Epithelial cell of esophagus (primary cell): Measurements from ENCODE around the gene MYH11.
"Not testable (repeated sequence)": the region's sequence is repeated elsewhere in the genome, so short reads cannot be mapped to it uniquely, and the experiment has no call there.

Experiments used
- DNase-seq: peaks from one replicate; pipeline ENCODE4 v3.0.0; 2010; ENCODE audit warnings: low read depth
- H3K4me3 ChIP-seq: 2 replicates; pipeline ENCODE4 v1.5.1; 2011; ENCODE audit warnings: mild to moderate bottlenecking, low read length, control low read depth
- TF ChIP-seq, protein P1 (sequence below): IDR thresholded peaks from 2 replicates; pipeline ENCODE4 v1.5.1; 2011; ENCODE audit warnings: low read depth, mild to moderate bottlenecking, low read length, control low read depth, inconsistent platforms; ENCODE audit not compliant: insufficient read depth; ENCODE audit errors: missing control alignments

MYH11 gene

DNA sequence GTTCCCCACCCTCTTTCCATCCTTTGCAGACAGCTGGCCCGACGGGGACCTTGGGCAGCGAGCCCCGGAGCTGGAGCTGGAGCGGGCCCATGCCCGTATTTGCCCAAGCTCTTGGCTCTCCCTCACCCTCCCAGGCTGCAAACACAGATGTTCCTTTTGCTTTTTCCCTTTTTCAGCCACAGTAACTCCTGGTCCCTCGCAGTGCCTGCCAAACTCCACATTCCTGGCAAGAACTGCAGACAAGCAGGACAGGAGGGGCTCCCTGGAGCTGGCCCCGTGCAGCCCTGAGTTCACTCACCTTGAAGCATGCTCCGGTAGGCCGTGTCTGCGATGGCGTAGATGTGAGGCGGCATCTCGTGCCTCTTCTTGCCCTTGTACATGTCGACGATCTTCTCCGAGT is 33.9 kb downstream of the MYH11 start:
- no peak overlapping the region for H3K4me3 ChIP-seq
- no peak for DNase-seq
- TF ChIP-seq, protein P1, sequence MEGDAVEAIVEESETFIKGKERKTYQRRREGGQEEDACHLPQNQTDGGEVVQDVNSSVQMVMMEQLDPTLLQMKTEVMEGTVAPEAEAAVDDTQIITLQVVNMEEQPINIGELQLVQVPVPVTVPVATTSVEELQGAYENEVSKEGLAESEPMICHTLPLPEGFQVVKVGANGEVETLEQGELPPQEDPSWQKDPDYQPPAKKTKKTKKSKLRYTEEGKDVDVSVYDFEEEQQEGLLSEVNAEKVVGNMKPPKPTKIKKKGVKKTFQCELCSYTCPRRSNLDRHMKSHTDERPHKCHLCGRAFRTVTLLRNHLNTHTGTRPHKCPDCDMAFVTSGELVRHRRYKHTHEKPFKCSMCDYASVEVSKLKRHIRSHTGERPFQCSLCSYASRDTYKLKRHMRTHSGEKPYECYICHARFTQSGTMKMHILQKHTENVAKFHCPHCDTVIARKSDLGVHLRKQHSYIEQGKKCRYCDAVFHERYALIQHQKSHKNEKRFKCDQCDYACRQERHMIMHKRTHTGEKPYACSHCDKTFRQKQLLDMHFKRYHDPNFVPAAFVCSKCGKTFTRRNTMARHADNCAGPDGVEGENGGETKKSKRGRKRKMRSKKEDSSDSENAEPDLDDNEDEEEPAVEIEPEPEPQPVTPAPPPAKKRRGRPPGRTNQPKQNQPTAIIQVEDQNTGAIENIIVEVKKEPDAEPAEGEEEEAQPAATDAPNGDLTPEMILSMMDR = no peak

DNA sequence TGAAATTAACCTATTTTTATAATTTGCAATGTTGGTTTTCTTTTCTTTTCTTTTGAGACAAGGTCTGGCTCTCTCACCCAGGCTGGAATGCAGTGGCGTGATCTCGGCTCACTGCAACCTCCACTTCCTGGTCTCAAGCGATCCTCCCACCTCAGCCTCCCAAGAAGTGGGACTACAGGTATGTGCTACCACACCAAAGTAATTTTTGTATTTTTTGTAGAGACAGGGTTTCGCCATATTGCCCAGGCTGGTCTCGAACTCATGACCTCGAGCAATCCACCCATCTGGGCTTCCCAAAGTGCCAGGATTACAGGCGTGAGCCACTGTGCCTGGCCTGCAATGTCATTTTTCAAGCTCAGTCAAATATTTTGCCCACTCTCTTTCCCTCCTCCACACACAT is 36.0 kb downstream of the MYH11 start:
- H3K4me3 ChIP-seq = no peak overlapping the region

DNA sequence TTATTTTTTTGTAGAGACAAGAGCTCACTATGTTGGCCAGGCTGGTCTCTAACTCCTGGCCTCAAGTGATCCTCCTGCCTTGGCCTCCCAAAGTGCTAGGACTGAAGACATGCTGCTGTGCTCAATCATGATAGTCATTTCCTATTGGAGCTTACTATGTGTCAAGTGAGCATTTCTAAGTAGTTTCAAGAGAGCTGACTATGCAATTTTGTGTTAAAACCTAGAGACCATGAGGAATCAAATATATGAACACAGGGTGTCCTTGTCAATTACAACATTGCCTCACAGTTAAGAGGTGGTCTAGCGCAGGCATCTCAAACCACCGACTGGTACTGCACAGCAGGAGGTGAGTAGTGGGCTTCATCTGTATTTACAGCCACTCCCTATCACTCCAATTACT is 37.8 kb downstream of the MYH11 start:
- DNase-seq = no peak
- TF ChIP-seq, protein P1 = no peak
- H3K4me3 ChIP-seq = no peak overlapping the region

More for the DNA sequence above, 36.0 kb downstream of the MYH11 start:
- TF ChIP-seq, protein P1 = no peak
- DNase-seq = no peak

DNA sequence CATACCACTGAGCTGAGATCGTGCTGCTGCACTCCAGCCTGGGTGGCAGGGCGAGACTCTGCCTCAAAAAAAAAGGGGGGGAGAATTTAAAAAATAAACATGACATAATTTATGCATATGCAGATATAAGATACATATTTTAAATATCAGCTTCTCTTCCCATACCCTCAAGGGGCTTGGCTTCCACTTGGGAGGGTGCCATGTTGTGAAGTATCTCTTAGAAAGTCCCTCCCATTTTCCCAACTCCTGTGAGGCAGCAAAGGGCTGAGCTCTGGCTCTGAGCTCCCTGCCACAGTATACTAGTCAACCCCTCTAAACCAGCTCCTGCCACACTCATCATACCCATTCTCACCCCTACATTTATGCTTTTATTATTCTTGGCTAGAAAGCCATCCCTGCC is 39.4 kb downstream of the MYH11 start:
- DNase-seq = no peak
- TF ChIP-seq, protein P1 = no peak
- H3K4me3 ChIP-seq = no peak overlapping the region

DNA sequence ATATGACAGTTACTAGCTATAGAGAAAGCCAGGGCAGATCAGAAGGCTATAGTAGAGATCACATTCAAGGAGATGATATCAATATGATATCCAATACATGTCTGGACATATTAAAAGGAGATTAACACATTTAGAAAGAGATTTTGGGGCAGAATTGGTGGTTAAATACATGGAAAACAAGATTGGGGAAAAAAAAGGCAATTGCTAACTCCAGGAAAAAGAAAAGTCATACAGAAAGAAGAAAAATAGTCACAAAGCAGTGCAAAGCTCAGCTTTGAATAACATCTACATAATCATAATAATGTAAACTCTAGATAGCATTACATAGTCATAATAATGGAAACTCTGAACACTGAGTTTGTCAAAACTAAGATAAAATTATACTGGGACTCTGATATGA is 40.6 kb downstream of the MYH11 start:
- TF ChIP-seq, protein P1 = no peak
- H3K4me3 ChIP-seq = no peak overlapping the region
- no peak for DNase-seq

DNA sequence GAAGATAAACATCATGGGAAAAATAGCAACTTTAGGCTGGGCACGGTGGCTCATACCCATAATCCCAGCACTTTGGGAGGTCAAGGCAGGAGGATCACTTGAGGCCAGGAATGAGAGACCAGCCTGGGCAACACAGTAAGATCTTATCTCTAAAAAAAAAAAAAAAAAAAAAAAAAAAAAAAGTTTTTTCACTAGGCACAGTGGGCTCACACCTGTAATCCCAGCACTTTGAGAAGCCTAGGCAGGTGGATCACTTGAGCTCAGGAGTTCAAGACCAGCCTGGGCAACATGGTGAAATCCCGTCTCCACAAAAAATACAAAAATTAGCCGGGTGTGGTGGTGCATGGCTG is 44.5 kb downstream of the MYH11 start:
- H3K4me3 ChIP-seq, DNase-seq: not testable (repeated sequence)

DNA sequence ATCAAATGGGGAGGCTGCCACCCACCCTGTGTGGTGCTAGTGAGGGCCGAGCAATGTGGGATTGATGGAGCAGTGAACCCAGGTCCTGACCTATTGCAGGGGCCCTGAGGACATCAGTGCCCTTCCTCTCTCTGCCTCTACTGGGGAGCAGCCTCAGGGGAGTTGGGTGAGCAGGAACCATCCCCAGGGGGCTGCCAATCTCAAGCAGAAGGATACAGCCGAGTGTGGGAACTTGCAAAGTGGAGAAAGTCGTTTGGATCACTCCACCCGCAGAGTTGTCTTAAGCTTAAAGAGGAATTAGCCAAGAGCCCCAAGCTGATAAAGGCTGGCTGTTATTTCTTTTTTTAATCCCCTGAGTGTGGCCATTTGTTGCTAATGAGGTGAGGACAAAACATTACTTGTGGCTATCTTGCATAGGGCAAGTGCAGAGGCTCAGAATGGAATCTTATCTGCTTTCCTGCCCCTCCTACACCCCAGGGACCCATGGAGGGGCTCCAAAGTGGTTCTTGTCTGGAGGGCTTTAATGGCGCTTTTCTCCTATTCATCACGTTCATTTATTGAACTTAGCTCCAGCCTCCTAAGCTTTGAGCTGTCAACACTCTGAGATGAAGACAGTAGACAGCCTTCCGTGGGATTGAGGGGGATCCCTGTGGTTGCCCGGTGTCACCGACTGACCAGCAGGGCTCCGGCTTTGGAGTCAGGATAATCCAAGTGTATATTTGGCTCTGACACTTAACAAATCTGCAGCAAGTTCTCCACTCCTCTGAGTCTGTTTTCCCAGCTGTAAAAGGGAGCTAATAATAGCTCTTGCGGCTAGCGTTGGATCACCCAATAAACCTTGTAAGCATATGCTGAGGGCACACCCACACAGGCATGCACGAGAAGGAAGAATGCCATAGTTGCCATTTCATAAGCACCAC is 45.1 kb downstream of the MYH11 start:
- H3K4me3 ChIP-seq = no peak overlapping the region
- TF ChIP-seq, protein P1 = no peak
- peak; percentile 53 for DNase-seq
